AG09319 (cell line): ENCODE results near the gene IRX5.

Experiments
- DNase-seq: peaks from one replicate; pipeline ENCODE4 v3.0.0-alpha.2; 2010; ENCODE audit warnings: low read depth; ENCODE audit errors: extremely low read depth
- CTCF ChIP-seq: IDR thresholded peaks from 2 replicates; pipeline ENCODE4 v1.5.1; 2011; ENCODE audit warnings: low read depth, mild to moderate bottlenecking, inconsistent platforms, low read length, moderate library complexity

The IRX5 gene

GRCh38 chr16:54952195-54952594, 21.5 kb downstream of the IRX5 start:
- no peak for DNase-seq
- TF ChIP-seq CTCF: no peak

DNA sequence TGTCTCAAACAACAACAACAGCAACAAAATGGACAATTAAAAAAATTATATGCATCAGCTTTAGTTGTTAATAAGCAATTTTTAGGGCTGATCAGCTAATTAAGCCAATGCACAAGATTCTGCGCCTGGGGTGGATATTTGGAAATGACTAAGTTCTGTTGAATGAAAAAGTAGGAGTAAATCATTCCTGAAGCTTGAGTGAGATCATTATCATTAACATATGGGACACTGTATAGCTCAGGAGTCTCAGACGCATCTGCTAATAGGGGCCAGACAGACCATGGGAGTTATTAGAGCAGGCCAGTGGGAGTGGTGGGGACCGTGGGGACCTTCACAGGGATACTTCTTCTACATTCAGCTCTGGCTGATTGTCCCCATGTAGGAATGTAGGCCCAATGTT, 22.8 kb downstream of the IRX5 start:
- TF ChIP-seq CTCF: no peak
- DNase-seq: no peak

GRCh38 chr16:54954220-54954619, 23.6 kb downstream of the IRX5 start:
- TF ChIP-seq CTCF: no peak
- no peak for DNase-seq

DNA sequence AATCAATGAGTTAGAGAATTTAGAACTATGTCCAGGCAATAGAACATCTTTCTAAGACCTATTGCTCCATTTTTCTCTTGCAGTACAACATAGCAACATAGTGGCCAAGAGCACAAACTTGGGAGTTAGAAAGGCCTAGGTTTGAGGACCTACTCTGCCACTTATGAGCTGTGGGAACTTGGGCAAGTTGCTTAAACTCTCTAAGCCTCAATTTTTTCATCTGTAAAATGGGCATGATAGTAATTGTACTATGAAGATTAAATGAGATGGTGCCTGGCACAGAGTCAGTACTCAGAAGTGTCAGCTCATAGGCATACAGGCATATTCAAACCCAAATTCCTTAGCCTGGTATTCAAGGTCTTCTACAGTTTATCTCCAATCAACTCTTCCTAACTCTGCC, 25.1 kb downstream of the IRX5 start:
- TF ChIP-seq CTCF: no peak
- DNase-seq: no peak

- no peak for DNase-seq
- TF ChIP-seq CTCF: peak; percentile 33
These were observed 26.9 kb downstream of the IRX5 start for GRCh38 chr16:54957403-54958166.

- no peak for DNase-seq
- no peak for TF ChIP-seq CTCF
These were observed 31.4 kb downstream of the IRX5 start for GRCh38 chr16:54962045-54962444.

- TF ChIP-seq CTCF: no peak
- no peak for DNase-seq
These were observed 33.6 kb downstream of the IRX5 start for GRCh38 chr16:54964239-54964638.
